Measurements from ENCODE around the gene FDX1.
"Not testable (repeated sequence)": the region's sequence is repeated elsewhere in the genome, so short reads cannot be mapped to it uniquely, and the experiment has no call there.

DNA sequence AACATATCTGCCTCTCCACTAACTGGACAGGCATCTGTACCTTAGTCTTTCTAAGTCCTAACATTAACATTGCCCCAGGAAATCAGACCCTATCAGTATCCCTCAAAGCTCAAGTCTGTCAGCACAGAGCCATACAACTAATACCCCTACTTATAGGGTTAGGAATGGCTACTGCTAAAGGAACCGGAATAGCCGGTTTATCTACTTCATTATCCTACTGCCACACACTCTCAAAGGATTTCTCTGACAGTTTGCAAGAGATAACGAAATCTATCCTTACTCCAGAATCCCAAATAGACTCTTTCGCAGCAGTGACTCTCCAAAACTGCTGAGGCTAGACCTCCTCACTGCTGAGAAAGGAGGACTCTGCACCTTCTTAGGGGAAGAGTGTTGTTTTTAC is 24.1 kb upstream of the FDX1 start:
- not testable (repeated sequence) for TF ChIP-seq EZH2 (IDR thresholded peaks at IDR 0.05; ENCODE audit: borderline replicate concordance, insufficient read depth, low read length, poor library complexity, severe bottlenecking); RAD21 (conservative IDR thresholded peaks at IDR 0.05); POLR2AphosphoS5 (IDR thresholded peaks at IDR 0.05); SMC3 (conservative IDR thresholded peaks at IDR 0.05; ENCODE audit: poor library complexity)
- TF ChIP-seq, protein P1, sequence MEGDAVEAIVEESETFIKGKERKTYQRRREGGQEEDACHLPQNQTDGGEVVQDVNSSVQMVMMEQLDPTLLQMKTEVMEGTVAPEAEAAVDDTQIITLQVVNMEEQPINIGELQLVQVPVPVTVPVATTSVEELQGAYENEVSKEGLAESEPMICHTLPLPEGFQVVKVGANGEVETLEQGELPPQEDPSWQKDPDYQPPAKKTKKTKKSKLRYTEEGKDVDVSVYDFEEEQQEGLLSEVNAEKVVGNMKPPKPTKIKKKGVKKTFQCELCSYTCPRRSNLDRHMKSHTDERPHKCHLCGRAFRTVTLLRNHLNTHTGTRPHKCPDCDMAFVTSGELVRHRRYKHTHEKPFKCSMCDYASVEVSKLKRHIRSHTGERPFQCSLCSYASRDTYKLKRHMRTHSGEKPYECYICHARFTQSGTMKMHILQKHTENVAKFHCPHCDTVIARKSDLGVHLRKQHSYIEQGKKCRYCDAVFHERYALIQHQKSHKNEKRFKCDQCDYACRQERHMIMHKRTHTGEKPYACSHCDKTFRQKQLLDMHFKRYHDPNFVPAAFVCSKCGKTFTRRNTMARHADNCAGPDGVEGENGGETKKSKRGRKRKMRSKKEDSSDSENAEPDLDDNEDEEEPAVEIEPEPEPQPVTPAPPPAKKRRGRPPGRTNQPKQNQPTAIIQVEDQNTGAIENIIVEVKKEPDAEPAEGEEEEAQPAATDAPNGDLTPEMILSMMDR (IDR thresholded peaks at IDR 0.05; ENCODE audit: poor library complexity, severe bottlenecking), result not testable (repeated sequence)

All from neural cell (in vitro differentiated cells).